Measurements from ENCODE around the gene OR4C46. TPM values are rescaled to one million over a fixed set of nuclear protein-coding genes. Genes with fewer than 3 reads are reported as not detected.

Gene OR4C46
- total and polyA plus RNA-seq, 9 of the 15 experiments (the other 6 are each of a cell fraction or from before 2014, with no cell fraction given): not detected

DNA sequence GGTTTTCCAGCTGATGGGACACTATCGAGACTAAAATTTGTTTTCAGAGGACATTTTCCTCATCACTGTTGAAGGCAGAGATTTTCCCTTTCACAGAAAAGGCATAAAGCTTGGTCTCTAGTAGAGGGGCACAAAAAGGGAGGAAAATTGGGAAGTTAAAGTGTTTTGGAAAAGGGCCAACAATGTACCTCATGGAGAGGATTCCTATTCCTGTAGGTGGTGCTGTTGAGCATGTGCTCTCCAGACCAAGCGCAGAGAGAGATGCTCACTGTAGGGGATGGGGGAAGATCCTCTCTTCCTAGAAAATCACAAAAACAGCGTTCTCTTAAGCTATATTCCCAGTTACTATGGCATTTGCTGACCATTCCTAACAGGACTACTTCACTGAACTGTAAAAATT is 44.9 kb downstream of the OR4C46 start:
- no TSS peak for BruUV-seq (replicated peaks)
- no peak for ATAC-seq
- Histone ChIP-seq H3K9me3 (replicated peaks; ENCODE audit: control insufficient read depth, insufficient read depth, low read depth, low read length) (no peaks in the 10 kb centered on the region), H3K36me3 (ENCODE audit: control insufficient read depth, insufficient read depth, low read length) (no peaks in the 10 kb centered on the region), H2AFZ (ENCODE audit: low read depth, low read length) (no peak overlapping the region), H3K4me2 (ENCODE audit: insufficient read depth, low read length) (no peak overlapping the region), H3K4me3 (no peak overlapping the region), H3K27ac (ENCODE audit: extremely low read depth, low read depth, low read length) (no peak overlapping the region), H3K27me3 (ENCODE audit: control insufficient read depth in 2 of 2, insufficient read depth in 2 of 2, low read length in 2 of 2) (no peaks in the 10 kb centered on the region), H3K9ac (ENCODE audit: insufficient read depth in 1 of 2, low read depth in 2 of 2, low read length in 2 of 2) (no peak overlapping the region), H3K9me1 (ENCODE audit: control insufficient read depth, insufficient read depth, low read length) (no peaks in the 10 kb centered on the region), H3K4me1 (replicated peaks in 1 of 2; ENCODE audit: control insufficient read depth in 2 of 2, insufficient read depth in 2 of 2, low read length in 2 of 2) (no peaks in the 10 kb centered on the region), H3K79me2 (ENCODE audit: control insufficient read depth, insufficient read depth, low read length) (no peaks in the 10 kb centered on the region), H4K20me1 (replicated peaks; ENCODE audit: control insufficient read depth, insufficient read depth, low read length) (no peaks in the 10 kb centered on the region)
- ChIA-PET POLR2A (no interaction called here), CTCF (ENCODE audit: low intra/inter-chr PET ratio) (no interaction called here)
- intact Hi-C loops (cut with micrococcal nuclease): no loop called here
- in situ Hi-C loops (cut with MboI): no loop called here
- peak; percentile 74 for TF ChIP-seq NFIC (IDR thresholded peaks at IDR 0.05)
- TF ChIP-seq, protein P1, sequence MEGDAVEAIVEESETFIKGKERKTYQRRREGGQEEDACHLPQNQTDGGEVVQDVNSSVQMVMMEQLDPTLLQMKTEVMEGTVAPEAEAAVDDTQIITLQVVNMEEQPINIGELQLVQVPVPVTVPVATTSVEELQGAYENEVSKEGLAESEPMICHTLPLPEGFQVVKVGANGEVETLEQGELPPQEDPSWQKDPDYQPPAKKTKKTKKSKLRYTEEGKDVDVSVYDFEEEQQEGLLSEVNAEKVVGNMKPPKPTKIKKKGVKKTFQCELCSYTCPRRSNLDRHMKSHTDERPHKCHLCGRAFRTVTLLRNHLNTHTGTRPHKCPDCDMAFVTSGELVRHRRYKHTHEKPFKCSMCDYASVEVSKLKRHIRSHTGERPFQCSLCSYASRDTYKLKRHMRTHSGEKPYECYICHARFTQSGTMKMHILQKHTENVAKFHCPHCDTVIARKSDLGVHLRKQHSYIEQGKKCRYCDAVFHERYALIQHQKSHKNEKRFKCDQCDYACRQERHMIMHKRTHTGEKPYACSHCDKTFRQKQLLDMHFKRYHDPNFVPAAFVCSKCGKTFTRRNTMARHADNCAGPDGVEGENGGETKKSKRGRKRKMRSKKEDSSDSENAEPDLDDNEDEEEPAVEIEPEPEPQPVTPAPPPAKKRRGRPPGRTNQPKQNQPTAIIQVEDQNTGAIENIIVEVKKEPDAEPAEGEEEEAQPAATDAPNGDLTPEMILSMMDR (IDR thresholded peaks at IDR 0.05 in 2 of 3, conservative IDR thresholded peaks at IDR 0.05 in 1 of 3; ENCODE audit: insufficient read depth in 2 of 3, low read depth in 1 of 3, low read length in 3 of 3): peak in 2 of 3 experiments; percentile 14 to 17; a peak in 2 of 6 replicates
- TF ChIP-seq FOS (IDR thresholded peaks at IDR 0.05; ENCODE audit: extremely low read depth, insufficient read length): no peak
- TF ChIP-seq DLX4 (CRISPR knock-in tag; IDR thresholded peaks at IDR 0.05): no peak
- WGBS (ENCODE audit: insufficient coverage, low coverage, missing lambda C conversion rate): 0% methylated on average over 3 of the region's 3 CpGs
- FAIRE-seq: no peak
- peak; percentile 4 to 11 (median 6) for DNase-seq (ENCODE audit: extremely low read depth in 1 of 4, low spot score in 3 of 4)

Measured in K562 (cell line).